Endothelial cell of umbilical vein (primary cell): ENCODE measurements around the gene DNAJB9.

ENCODE experiments used
- EZH2 ChIP-seq: IDR thresholded peaks from 2 replicates; pipeline ENCODE4 v1.6.1; 2012; ENCODE audit warnings: borderline replicate concordance, low read depth, mild to moderate bottlenecking, moderate library complexity, low read length, inconsistent platforms; ENCODE audit not compliant: severe bottlenecking
- JUN ChIP-seq: IDR thresholded peaks from 2 replicates; pipeline ENCODE4 v1.6.1; 2011; ENCODE audit warnings: borderline replicate concordance, low read depth; ENCODE audit not compliant: insufficient read length, insufficient read depth
- MYC ChIP-seq: IDR thresholded peaks from one replicate; pipeline ENCODE4 v1.6.1; 2011; ENCODE audit warnings: mild to moderate bottlenecking, low read depth, low read length
- POLR2A ChIP-seq: IDR thresholded peaks from 2 replicates; pipeline ENCODE4 v1.6.1; 2012; ENCODE audit warnings: low read depth, mild to moderate bottlenecking, control low read depth, low read length
- POLR2AphosphoS5 ChIP-seq: IDR thresholded peaks from 2 replicates; pipeline ENCODE4 v1.6.1; 2012; ENCODE audit warnings: low read depth, mild to moderate bottlenecking, control low read depth, low read length, moderate library complexity; ENCODE audit not compliant: insufficient read depth
- TF ChIP-seq, protein P1 (sequence below), 2 donors: IDR thresholded peaks; 1 replicate in 1 of 2; 2 replicates in 1 of 2; pipeline ENCODE4 v1.5.1; 2011; ENCODE audit warnings: low read length in 2 of 2, mild to moderate bottlenecking in 2 of 2, moderate library complexity in 2 of 2, control low read depth in 1 of 2, inconsistent platforms in 1 of 2, low read depth in 1 of 2; ENCODE audit not compliant: insufficient read depth in 1 of 2; ENCODE audit errors: extremely low read depth in 1 of 2

DNA sequence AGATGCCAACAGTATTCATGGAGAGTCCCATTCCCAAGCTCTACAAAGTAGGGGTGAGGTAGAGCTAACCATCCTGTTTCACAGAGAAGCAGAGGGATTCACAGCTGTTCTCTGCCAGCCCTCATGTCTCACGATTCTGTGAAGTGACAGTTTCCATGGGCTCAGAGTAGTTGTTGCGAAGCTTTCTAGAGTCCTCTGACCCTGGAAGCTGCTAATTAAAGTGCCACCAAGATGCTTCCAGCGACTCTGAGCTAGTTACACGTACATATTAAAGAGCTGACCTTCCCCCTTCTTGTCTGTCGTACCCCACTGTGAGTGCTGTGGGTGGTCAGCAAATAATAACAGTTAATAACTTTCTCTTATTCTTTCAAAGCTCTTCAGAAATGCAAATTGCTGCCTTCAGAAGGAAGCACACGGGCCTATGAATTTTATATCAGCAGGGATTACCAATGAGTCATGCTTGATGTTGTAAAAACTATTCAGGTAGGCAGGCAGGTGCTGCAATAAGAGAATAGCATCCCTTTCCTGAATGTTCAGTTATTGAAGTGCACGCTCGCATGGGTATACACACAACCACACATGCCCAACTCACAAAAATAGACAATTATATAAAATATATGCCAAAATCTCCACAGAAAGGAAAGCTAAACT lies 34.1 kb downstream of the DNAJB9 start:
- TF ChIP-seq, protein P1, sequence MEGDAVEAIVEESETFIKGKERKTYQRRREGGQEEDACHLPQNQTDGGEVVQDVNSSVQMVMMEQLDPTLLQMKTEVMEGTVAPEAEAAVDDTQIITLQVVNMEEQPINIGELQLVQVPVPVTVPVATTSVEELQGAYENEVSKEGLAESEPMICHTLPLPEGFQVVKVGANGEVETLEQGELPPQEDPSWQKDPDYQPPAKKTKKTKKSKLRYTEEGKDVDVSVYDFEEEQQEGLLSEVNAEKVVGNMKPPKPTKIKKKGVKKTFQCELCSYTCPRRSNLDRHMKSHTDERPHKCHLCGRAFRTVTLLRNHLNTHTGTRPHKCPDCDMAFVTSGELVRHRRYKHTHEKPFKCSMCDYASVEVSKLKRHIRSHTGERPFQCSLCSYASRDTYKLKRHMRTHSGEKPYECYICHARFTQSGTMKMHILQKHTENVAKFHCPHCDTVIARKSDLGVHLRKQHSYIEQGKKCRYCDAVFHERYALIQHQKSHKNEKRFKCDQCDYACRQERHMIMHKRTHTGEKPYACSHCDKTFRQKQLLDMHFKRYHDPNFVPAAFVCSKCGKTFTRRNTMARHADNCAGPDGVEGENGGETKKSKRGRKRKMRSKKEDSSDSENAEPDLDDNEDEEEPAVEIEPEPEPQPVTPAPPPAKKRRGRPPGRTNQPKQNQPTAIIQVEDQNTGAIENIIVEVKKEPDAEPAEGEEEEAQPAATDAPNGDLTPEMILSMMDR (IDR thresholded peaks at IDR 0.05; ENCODE audit: extremely low read depth in 1 of 2, insufficient read depth in 1 of 2, low read depth in 1 of 2, low read length in 2 of 2): no peak
- no peak for TF ChIP-seq POLR2AphosphoS5
- no peak for TF ChIP-seq MYC
- TF ChIP-seq JUN: no peak
- no peak for TF ChIP-seq POLR2A
- TF ChIP-seq EZH2: no peak
